Fibroblast of villous mesenchyme (primary cell): ENCODE results near the gene OVOL2. TPM values are rescaled to one million over a fixed set of nuclear protein-coding genes. Genes with fewer than 3 reads are reported as not detected.
"Not testable (repeated sequence)": the region's sequence is repeated elsewhere in the genome, so short reads cannot be mapped to it uniquely, and the experiment has no call there.

Experiments used
- DNase-seq: peaks from one replicate; pipeline ENCODE4 v3.0.0-alpha.2; 2010; ENCODE audit warnings: low read depth
- H3K4me3 ChIP-seq: 2 replicates; pipeline ENCODE4 v1.5.1; 2011; ENCODE audit warnings: low read depth, mild to moderate bottlenecking, low read length
- CTCF ChIP-seq: IDR thresholded peaks from 2 replicates; pipeline ENCODE4 v1.5.1; 2012; ENCODE audit warnings: low read depth, mild to moderate bottlenecking, low read length; ENCODE audit not compliant: insufficient read depth
- total RNA-seq: library from RNA; depleted of rRNA; stranded (reverse); fragments of >200 nt; gene quantifications from 2 replicates; pipeline ENCODE4 v1.2.3, GENCODE V29; 2012

Gene OVOL2
- total RNA-seq, 1 donor = not detected

DNA sequence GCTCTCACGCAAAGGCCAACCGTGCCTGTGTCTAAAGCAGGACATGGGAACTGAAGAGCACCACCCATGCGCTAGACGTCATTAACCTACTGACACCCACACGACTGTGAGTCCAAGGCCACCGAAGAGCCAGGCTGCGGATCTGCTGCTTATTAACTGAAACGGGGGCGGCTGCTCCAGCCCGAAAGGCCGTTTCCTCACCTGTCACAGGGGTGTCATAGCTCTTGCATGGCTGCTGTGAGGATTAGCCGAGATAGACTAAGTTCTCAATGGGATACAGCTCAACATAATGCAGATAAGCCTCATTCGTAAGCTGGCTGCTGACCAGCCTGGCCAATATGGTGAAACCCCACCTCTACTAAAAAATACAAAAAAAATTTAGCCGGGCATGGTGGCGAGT is 26.7 kb downstream of the OVOL2 start:
- H3K4me3 ChIP-seq = no peak overlapping the region
- TF ChIP-seq CTCF = no peak
- DNase-seq = no peak

DNA sequence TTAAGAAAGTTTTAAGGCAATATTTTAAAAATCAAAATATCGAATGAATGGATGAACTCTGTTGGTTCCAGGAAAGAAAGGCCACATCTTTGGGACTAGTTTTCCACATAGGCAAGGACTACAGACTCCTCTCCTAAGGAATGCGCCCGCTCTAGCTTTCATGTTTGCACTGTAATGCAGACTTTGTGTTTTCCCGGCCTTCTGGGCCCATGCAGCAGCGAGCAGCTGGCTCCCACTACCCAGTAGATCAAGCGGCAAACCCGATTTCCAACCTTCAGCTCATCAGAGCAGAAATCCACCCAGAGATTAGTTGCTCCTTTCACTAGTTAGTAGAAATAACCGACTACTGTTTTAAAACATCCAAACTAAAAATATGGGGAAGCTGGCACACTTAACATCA is 27.7 kb downstream of the OVOL2 start:
- no peak for DNase-seq
- H3K4me3 ChIP-seq = no peak overlapping the region
- TF ChIP-seq CTCF = no peak

DNA sequence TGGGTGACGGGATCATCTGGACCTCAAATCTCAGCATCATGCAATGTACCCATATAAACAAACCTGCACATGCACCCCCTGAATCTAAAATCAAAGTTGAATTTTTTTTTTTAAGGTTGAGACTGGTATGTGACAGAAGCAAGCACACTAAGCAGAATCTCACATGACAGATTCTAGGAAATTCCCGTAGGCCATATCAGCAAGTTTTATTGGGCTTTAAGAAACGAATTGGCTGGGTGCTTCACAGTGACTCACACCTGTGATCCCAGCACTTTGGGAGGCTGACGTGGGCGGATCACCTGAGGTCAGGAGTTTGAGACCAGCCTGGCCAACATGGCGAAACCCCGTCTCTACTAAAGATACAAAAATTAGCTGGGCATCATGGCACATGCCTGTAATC is 30.7 kb downstream of the OVOL2 start:
- not testable (repeated sequence) for DNase-seq, H3K4me3 ChIP-seq

DNA sequence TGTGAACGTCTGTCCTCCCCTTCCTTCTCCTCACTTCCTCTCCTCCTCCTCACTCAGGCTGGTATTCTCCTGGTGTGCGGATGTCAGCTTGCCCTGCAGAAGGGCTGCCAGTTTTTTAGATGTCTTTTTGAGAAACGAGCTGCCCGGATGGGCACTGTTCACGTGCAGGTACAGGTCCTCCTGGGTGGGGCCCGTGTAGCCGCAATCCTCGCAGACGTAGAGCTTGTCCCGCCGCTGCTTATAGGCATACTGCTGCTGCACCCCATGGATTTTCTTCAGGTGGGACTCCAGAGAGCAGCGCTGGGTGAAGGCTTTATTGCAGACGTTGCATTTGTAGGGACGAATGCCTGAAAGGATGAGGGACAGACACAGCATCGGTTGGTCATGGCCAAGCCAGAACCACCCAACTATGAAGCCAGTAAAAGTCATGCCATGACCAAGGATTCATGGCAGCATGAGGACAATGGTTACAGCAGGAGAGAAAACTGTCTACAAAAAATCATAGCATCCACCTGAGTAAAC is 33.0 kb downstream of the OVOL2 start:
- TF ChIP-seq CTCF = no peak
- no peak for DNase-seq
- no peak overlapping the region for H3K4me3 ChIP-seq

DNA sequence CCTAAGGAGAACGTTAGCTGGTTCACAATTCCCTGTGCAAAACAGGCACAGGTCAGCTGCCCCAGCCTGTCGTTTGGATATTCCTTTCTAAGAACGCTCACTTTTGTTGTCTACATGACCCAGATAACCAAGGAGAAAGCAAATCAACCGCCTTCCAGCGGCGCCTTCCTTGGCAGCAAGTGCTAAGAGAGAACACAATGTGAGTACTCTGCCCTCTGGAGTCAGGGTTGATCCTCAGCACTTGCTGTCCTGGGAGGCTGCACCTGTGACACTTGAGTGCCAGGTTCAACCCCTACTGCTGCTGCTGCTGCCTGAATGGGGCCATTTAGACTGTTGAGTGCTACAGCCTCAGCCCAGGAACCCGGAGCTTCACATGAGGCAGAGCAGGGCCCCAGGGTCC is 36.8 kb downstream of the OVOL2 start:
- no peak for DNase-seq
- no peak overlapping the region for H3K4me3 ChIP-seq
- no peak for TF ChIP-seq CTCF

- DNase-seq = peak; percentile 14
- H3K4me3 ChIP-seq = no peak overlapping the region
- TF ChIP-seq CTCF = peak; percentile 49
These were observed 38.6 kb downstream of the OVOL2 start for GRCh38 chr20:18019068-18019467.

- no peak for DNase-seq
- no peak for TF ChIP-seq CTCF
These were observed 39.6 kb downstream of the OVOL2 start for GRCh38 chr20:18018100-18018499.

More at GRCh38 chr20:18018100-18018499, 39.6 kb downstream of the OVOL2 start:
- no peak overlapping the region for H3K4me3 ChIP-seq
